G401 (cell line): ENCODE measurements around the gene RXRA. TPM values are rescaled to one million over a fixed set of nuclear protein-coding genes. Genes with fewer than 3 reads are reported as not detected.

Source experiments
- DNase-seq: peaks from one replicate; pipeline ENCODE4 v3.0.0-alpha.2; 2015; ENCODE audit warnings: low spot score
- in situ Hi-C: cut with HindIII; loops from 2 replicates; pipeline ENCODE4 v1.10.0; 2016; ENCODE audit warnings: low sequenced_read_pairs, mixed read lengths
- total RNA-seq: library from RNA; depleted of rRNA; stranded (reverse); fragments of >200 nt; shearing (Covaris generic); gene quantifications from 2 replicates; pipeline ENCODE4 v1.2.3, GENCODE V29; 2014

RXRA gene
- total RNA-seq, 1 experiment from 2014 or later = 18.9 TPM

DNA sequence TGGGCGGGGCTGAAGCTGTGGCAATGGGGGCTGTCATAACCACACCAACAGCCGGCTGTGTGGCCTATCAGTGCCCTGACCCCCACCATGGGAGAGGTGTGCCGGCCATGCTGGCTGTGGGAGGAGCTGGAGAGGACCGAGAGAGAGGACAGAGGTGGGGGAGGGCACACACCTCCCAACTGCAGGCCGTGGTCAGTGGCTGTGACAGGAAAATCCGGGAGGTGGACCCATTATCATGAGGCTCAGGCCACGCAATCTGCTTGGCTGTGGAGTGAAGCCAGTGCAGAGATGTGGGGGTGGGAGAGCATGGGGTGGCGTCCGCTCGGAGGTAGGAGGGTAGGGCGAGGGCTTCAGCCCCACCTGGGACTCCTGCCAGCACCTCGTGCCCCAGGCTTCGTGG, 136.1 kb downstream of the RXRA start:
- in situ Hi-C loops = no loop called here
- DNase-seq = no peak

DNA sequence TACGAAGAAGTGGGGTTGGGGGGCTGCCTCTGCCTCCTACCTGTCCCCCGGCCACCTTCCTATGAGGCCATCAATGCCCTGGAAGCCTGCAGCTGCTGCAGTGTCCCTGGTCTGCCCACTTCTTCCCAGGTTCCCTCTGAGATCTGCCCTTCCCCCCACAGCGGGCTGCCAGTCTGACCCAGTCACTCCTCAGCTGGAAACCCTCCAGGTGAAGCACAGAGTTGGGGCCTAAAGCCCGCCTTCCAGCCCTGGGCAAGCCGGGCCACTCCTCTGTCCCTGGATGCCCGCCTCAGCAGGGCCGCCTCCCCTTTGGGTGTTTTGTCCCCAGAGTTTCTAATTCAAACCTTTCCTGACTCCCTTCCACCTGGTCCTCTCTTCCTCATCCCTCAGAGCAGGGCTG, 137.0 kb downstream of the RXRA start:
- no peak for DNase-seq

DNA sequence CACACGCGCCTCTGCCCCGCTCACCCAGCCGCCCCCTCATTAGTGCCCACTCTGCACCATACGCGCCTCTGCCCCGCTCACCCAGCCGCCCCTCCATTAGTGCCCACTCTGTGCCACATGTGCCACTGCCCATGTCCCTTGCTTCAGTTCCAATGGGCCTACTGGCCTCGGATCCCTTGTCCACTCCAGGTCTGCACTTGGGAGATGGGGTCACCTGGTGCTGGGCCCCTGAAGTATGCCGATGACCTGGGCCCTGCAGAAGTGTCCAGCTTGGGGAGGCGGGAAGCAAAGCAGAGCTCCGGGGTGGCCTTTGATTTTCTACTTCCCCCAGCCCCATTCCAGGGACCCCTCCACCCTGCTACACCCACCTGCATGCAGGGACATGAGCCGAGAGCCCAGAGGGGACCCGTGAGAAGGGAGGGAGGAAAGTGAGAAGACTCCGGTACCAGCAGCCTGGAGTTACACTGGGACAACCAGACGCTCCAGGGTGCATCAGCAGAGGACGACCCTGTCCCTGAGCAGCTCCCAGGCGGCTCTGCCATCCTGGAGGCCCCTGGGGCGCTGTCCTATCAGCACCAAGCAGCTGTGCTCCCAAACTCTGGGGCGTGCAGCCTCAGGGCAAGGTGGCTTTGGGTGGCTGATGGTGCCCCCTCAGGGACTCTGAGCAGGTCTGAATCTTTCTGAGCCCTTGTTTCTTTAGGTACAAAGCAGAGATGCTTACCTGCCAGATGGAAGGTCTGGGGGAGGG, 140.8 kb downstream of the RXRA start:
- in situ Hi-C loops = no loop called here
- DNase-seq = no peak

More for the DNA sequence above, 137.0 kb downstream of the RXRA start:
- in situ Hi-C loops = no loop called here

DNA sequence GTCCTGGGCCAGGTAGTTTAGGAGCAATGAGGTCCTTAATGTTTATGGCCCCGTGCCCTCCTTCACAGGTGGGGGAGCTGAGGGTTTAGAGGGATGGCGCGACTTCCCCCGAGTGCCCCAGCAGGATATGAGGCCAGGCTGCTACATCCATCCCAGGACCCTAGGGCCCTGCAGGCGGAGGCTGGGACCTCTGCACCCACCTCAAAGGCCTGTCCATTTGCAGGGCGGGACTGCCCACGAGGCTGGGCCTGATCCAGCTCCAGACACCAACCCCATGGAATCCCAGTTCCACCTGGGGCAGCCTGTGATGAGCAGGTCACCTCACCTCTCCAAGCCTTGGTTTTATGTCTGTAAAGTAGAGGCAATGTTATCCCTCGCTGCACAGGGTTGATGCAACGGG, 142.1 kb downstream of the RXRA start:
- DNase-seq = no peak
- in situ Hi-C loops = no loop called here

DNA sequence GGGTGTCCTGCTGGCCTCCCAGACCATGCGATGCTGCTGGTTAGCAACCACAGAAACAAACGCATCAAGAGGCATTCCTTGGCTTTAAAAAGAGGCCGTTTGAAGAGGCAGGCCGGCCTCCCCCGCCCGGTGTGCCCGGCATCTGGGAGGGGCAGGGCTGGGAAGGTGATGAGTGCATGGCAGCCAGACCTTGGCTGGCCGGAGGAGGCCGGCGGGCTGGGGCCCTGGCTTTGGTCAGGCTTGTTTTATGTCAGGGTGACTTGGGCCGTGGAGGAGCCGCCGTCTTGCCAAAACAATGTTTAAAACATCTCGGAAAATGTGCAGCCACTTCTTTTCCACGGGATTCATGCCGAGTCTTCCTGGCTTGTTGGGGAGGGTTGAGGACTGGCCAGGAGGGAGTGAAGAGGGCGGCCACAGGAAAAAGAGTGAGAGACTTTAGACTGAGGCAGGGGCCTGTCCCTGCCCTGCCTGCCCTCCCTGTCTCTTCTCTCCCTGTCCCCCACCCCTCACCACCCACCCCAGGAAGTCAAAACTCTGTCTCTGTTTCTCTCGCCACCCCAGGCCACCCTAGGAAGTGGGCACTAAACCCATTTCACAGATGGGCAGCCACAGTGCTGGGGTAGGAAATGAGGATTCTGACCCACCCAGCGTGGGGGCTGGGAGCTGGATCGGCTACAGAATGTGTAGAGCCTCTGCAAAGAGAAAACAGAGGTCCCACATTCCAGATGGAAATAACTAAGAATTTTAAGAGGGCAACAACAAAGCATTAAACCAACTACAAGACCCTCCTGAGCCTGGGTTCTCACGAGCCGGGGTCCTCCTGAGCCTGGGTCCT, 143.0 kb downstream of the RXRA start:
- in situ Hi-C loops = no loop called here
- no peak for DNase-seq

DNA sequence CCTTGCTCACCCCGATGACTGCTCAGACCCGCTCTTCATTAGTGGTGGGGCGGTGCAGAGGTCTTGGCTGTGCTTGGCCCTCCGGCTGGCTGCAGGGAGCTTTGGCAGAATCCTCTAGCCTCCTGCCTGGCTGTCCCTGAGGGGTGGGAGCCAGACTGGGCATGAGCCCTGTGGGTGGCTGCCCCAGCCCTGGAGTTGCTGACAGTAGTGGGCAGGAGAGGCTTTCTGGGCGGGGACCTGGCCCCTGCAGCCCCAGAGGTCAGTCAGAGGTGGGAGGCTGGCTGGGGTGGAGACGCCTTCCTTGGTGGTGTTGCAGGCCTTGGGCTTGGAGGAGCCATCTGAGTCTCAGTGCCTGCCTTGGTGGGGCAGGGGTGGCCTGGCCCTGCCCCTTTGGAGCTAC, 146.0 kb downstream of the RXRA start:
- no peak for DNase-seq
- in situ Hi-C loops = no loop called here

DNA sequence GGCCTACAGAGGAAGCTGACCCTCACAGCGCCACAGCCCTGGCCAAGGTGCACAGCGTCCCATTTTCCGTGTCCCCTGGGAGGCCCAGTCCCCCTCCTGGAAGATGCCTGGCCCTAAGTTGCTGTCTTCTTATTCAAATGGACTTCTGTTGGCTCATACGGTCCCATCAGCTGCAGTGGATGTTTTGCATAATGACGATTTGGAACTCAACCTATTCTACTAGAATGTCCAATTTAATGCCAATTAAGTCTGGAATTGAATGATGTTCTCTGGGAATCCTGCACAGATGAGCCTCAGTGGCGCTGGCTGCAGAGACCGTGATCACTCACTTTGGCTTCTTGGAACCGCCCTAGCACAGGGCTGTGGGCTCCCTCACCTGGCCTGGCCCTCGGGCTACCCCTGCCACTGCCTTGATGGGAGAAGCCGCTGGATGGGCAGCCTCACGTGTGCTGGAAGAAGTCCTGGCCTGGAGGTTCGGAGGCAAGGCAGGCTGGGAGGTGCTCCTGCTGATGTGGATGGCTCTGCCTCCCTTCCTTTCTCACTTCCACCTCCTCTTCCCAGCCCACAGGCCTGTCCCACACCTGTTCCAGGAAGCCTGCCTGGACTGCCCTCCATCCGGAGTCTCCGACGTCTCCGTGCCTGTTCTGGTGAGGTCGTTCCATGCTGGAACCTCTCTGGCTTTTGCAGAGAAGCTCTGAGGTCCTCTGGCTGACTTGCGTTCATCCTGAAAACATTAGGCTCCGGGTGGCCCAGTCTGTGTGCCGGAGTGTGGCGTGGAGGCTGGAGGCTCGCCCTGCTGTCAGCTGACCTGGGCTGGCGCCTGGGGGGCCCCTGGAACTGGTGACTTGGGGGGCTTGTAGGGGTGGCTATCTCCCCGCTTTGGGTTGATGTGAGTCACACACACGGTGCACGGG, 147.1 kb downstream of the RXRA start:
- DNase-seq = no peak
- in situ Hi-C loops = no loop called here

DNA sequence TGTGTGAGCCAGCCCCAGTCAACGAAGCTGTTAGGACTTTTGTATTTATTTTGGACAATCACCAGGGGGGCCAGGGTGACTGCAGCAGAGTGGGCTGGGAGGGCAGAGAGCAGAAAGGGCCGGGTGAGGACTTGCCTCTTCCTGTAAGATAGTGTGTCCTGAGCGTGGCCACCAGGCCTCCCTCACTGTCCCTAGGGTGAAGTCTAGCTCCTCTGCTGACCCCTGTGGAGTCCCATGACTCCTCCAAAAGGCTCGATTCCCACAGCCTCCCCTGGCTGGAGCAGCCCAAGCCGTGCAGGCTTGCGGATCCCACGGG, 147.8 kb downstream of the RXRA start:
- no peak for DNase-seq
- in situ Hi-C loops = no loop called here

DNA sequence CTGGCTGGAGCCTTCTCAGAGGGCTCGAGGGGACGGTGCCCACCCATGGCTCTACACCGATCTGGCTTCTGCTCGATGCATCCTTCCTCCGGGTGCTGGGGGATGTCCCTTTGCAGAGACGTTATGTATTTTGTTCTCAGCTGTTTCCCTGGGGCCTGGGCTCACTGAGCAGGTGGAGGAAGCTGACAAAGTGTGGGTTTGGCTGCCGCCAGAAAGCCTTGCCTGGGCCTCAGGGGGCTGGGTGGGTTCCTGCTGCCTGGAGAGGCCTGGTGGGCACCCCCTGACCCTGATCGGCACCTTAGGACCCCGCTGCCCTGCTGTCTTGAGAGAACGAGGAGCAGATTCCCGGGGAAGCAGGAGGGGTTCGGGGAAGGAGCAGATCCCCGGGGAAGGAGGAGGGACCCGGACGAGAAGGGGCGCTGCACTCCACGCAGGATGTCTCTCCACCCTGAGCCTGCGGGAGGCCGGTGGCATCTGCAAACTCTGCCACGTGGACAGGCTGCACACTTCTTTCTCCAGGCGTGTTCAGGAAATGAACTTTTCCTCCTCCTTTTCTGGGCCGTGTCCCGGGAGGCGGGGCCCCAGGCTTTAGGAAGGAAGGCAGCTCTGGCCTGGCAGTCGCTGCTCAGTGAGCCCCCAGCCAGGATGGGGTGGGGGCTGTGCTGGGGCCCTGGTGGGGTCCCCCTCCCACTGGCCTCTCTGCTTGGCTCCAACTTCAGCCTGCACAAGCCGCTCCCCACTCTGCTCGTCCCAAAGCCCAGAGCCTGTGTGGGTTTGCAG, 148.9 kb downstream of the RXRA start:
- in situ Hi-C loops = no loop called here
- no peak for DNase-seq

DNA sequence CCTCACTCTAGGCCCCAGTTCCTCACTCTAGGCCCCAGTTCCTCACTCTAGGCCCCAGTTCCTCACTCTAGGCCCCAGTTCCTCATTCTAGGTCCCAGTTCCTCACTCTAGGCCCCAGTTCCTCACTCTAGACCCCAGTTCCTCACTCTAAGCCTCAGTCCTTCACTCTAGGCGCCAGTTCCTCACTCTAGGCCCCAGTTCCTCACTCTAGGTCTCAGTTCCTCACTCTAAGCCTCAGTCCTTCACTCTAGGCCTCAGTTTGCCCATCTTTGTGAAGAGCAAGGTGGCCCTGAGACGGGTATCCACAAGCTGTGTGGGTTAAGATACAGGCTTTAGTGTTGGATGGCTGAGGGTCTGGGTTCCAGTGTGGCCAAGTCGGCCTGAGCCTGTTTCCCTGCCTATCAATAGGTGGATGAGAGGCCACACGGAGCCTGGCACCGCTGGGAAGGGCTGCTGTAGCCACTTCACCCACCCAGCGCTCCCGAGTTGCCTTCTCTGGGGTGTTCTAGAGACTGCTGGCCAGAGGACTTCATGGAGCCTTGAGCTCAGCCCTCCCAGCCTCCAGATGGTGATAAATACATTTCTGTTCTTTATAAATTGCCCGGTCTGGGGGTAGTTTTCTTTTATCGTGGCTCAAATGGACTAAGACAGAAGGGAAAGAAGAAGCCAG, 150.2 kb downstream of the RXRA start:
- in situ Hi-C loops = no loop called here

DNA sequence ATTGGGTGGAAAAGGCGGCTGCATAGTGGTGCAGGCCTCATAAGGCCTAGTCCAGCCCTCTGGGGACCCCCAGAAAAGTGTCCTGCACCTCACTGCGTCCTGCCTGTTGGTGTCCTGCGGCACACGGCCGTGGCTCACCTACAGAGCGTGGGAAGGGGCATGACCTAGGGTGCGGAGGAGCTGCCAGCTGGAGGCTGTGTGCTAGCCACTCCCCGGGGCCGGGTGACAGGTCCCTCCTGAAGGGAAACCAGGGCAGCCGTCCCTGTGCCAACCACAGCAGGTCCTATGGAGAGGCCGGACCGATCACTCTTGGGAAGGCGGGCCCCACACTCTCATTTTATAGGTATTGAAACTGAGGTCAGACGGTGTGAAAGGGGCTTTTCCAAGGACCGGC, 150.7 kb downstream of the RXRA start:
- no peak for DNase-seq
- in situ Hi-C loops = no loop called here

More for the DNA sequence above, 150.2 kb downstream of the RXRA start:
- DNase-seq = no peak

DNA sequence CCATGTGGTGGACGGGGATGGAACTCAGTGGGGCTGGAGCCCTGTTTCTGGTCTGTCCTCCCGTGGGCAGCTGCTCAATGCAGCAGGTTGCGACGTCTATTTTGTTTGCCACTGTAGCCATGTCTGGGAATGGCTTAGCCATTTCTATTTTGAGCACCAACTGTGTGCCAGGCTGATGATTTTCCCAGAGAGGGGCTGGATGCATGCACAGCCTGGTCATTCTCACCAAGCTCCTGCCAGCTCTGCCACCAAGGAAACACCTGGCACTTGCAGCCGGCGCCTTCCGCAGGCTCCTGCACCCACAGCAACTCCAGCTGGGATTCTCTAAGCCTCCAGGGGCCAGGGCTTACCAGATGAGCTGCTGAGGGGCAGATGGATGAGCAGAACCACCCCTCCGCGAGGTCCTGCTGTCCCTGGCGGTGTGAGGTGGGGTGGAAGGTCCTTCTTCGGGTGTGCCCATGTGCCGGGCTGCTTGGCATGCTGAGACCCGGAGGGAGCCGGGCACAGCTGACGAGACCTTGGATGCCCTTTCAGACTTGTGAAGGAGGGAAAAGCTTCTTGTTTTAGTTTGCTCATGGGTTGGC, 151.2 kb downstream of the RXRA start:
- DNase-seq = no peak
- in situ Hi-C loops = no loop called here

DNA sequence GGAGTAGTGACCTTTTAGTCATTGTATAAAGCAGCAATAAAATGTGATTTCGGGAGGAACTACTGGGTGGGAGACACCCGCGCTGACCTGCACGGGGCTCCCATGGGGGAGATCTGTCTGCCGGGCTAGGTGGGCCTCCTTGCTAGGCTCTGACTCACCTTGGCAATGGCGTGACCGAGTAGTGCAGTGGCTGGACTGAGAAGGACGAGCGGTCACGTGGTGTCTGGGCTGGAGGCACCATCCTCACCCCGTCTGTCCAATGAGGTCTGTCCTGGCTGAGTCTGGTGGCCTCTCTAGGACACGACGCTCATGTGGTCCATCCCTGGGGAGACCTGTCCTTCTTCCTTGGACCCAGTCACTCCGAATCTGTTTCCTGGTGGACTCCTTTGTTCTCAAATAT, 151.7 kb downstream of the RXRA start:
- in situ Hi-C loops = no loop called here
- DNase-seq = no peak

DNA sequence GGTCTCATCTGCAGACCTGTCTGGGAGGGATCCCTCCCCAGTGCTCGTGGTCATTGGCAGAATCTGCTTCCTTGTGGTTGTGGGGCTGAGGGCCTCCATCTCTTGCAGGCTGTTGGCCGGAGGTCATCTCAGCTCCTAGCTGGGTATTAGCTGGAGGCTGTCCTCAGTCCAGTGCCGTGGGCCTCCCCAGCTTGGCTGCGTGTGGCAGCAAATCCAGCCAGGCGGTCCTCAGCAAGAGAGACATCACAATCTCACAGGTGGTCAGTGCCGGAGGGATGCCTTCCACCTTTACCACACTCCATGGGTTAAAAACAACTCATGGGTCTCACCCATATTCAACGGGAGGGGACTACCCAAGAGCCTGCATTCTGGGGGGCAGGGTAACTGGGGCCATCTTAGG, 155.5 kb downstream of the RXRA start:
- in situ Hi-C loops = no loop called here
- DNase-seq = no peak

DNA sequence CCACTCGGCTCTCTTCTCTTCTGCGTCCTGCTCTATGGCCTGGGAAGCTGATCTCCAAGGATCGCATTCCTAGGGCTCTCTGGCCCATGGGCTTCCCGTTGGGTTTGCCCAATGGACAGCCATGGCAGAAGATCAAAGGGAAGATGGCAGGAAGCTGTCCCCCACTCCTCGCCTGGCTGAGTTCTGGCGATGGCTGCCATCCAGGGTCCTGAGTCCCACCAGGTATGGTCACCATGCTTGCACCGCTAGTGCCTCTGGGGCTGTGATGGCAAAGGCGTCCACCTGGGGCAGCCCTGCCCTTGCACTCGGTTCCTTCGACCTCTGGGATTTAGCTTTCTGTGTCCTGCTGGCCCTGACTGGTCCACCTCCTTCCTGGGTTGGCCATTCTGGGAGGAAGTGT, 156.0 kb downstream of the RXRA start:
- in situ Hi-C loops = no loop called here
- no peak for DNase-seq

DNA sequence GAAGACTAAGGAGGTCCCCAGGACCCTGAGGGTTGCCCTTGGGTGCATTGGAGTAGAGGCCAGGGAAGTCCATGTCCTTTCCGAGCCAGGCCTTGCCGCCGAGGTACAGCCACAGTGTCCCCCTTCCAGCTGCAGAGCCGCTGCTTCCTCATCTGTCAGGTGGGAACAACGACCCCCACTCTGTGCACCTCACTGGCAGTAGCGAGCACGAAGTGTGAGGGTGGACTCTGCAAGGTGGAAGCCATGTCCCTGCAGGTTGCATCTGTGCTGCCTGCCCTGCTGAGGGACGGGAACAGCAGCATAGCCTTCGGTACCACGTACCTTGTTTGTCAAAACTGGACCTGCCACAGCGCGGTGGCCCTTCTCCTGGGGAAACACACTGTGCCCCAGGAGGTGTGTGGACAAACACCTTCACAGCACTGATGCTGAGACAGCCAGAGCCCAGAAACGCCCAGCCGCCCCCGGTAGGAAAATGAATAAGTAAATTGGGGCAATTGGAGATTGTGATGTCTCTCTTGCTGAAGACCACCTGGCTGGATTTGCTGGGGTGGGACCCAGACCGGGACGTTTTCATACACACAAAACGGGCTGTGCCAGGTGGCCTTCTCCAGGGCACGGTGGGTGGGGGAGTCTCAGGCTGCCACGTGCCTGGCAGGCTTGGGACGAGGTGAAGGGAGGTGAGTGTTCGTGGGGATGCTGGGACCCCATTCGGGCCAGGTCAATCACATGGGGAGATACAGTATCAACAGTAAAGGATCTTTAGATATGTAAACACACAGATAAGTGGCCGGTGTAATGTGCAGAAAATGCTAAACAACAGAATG, 157.3 kb downstream of the RXRA start:
- in situ Hi-C loops = no loop called here
- DNase-seq = no peak

DNA sequence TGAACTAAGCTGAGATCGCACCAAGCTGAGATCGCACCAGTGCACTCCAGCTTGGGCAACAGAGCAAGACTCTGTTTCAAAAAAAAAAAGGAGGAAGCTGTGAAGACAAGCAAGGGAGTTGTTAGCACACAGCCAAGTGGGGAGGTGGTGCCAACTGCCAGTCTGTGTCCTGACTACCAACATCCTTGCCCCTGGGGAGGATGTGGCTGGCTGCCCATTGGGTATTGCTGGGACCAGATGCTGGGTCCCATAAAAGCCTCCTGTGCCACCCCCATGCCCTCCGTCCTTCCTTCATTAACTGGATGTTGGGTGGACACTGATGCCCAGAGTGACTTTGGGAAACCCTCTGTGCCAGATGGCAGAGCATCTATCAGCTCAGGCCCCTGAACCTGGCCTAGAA, 158.2 kb downstream of the RXRA start:
- in situ Hi-C loops = no loop called here
- DNase-seq = peak; percentile 18
